Left lung (tissue), 10 donors: ENCODE data around the gene EVPL. TPM values are rescaled to one million over a fixed set of nuclear protein-coding genes. Genes with fewer than 3 reads are reported as not detected.
"Not testable (repeated sequence)": the region's sequence is repeated elsewhere in the genome, so short reads cannot be mapped to it uniquely, and the experiment has no call there.

Source experiments
- ATAC-seq: fragments of 200-7000 bp; cut with Tn5 transposase; one replicate; pipeline ENCODE4 v1.9.1; 2020; ENCODE audit warnings: moderate library complexity
- DNase-seq, 4 donors: peaks; one replicate each; pipeline ENCODE4 v3.0.0-alpha.2; 2013 to 2020
- H3K27ac ChIP-seq, 2 donors: fragments of 200-600 bp; sonication (generic) in 1 of 2; one replicate each; pipeline versions ENCODE4 v1.5.0 to v1.8.0; 2020 to 2021
- H3K27me3 ChIP-seq, 2 donors: fragments of 200-600 bp; sonication (generic) in 1 of 2; one replicate each; pipeline versions ENCODE4 v1.5.0 to v1.8.0; 2020 to 2021
- H3K36me3 ChIP-seq, 2 donors: fragments of 200-600 bp; sonication (generic) in 1 of 2; one replicate each; pipeline versions ENCODE4 v1.5.0 to v1.8.0; 2020 to 2021
- H3K4me1 ChIP-seq, 2 donors: fragments of 200-600 bp; one replicate each; pipeline ENCODE4 v1.8.0; 2021
- H3K4me3 ChIP-seq, 2 donors: fragments of 200-600 bp; sonication (generic) in 1 of 2; one replicate each; pipeline versions ENCODE4 v1.5.0 to v1.8.0; 2020 to 2021; ENCODE audit warnings: mild to moderate bottlenecking in 1 of 2
- H3K9me3 ChIP-seq, 2 donors: fragments of 200-600 bp; sonication (generic) in 1 of 2; one replicate each; pipeline versions ENCODE4 v1.5.0 to v1.8.0; 2020 to 2021
- CTCF ChIP-seq, 2 donors: fragments of 200-600 bp; sonication (generic) in 1 of 2; IDR thresholded peaks; one replicate each; pipeline versions ENCODE4 v1.5.0 to v1.8.0; 2021; ENCODE audit warnings: antibody characterized with exemption in 2 of 2
- intact Hi-C, 2 donors: fragments of 100-400 bp; cut with DNase I; formaldehyde crosslinking; loops; one replicate each; pipeline versions ENCODE4 v1.11.2 to v1.14.2; 2022
- polyA plus RNA-seq, 6 donors: library from polyadenylated mRNA; unstranded; fragments of 120-200 nt; gene quantifications; one replicate each; pipeline ENCODE4 v1.2.1, GENCODE V29; 2013; ENCODE audit not compliant: insufficient read length in 6 of 6
- total RNA-seq, 2 donors: library from RNA; stranded (reverse); fragmentation: NEBNext Ultra II Directional; extraction: Animal tissue kit (Norgen Biotek cat#: 25700); gene quantifications; one replicate each; pipeline ENCODE4 v1.2.1, GENCODE V29; 2021
- donor health status: DM: no; HTN: yes; CAD: no.
- donor health status: DM: no; HTN: no; CAD: no.

Gene EVPL
- total and polyA plus RNA-seq, 8 donors, result 23.3 to 53.1 (median 43.9) TPM

GRCh38 chr17:75970626-75971025 lies 56.5 kb downstream of the EVPL start:
- DNase-seq, result no peak
- Histone ChIP-seq H3K36me3 (peaks cover 0 to 61% of the 10 kb centered on the region in 2 donors), H3K9me3 (no peaks in the 10 kb centered on the region), H3K4me3 (no peak overlapping the region), H3K4me1 (peaks cover 4 to 42% of the 10 kb centered on the region in 2 donors), H3K27me3 (no peaks in the 10 kb centered on the region), H3K27ac (peak overlapping the region in 1 of 2 donors; percentile 90)
- no peak for ATAC-seq
- TF ChIP-seq CTCF (IDR thresholded peaks at IDR 0.05), result no peak
- intact Hi-C loops, result no loop called here

GRCh38 chr17:75970011-75970523 lies 57.0 kb downstream of the EVPL start:
- H3K36me3 ChIP-seq, result peaks cover 0 to 61% of the 10 kb centered on the region in 2 donors
- peak overlapping the region in 1 of 2 donors; percentile 90 for H3K27ac ChIP-seq
- DNase-seq, result no peak
- H3K9me3 ChIP-seq, result no peaks in the 10 kb centered on the region
- TF ChIP-seq CTCF (IDR thresholded peaks at IDR 0.05), result no peak
- H3K4me3 ChIP-seq, result peak overlapping the region in 1 of 2 donors; percentile 6
- ATAC-seq, result no peak
- no peaks in the 10 kb centered on the region for H3K27me3 ChIP-seq
- intact Hi-C loops, result no loop called here
- peaks cover 0 to 36% of the 10 kb centered on the region in 2 donors for H3K4me1 ChIP-seq

GRCh38 chr17:75969044-75969443 lies 58.1 kb downstream of the EVPL start:
- H3K27me3 ChIP-seq, H3K9me3 ChIP-seq, ATAC-seq, intact Hi-C loops, DNase-seq, H3K4me3 ChIP-seq: not testable (repeated sequence)
- Histone ChIP-seq H3K4me1 (peaks cover 0 to 35% of the 10 kb centered on the region in 2 donors), H3K27ac (peak overlapping the region in 1 of 2 donors; percentile 90), H3K36me3 (peaks cover 0 to 56% of the 10 kb centered on the region in 2 donors)

- no peaks in the 10 kb centered on the region for H3K27me3 ChIP-seq
- no peak for TF ChIP-seq CTCF (IDR thresholded peaks at IDR 0.05)
- H3K9me3 ChIP-seq, result no peaks in the 10 kb centered on the region
- H3K36me3 ChIP-seq, result peaks cover 0 to 34% of the 10 kb centered on the region in 2 donors
- H3K27ac ChIP-seq, result no peak overlapping the region
- peaks cover 0 to 33% of the 10 kb centered on the region in 2 donors for H3K4me1 ChIP-seq
- H3K4me3 ChIP-seq, result no peak overlapping the region
- intact Hi-C loops, result no loop called here
- no peak for ATAC-seq
- no peak for DNase-seq
These were observed 61.6 kb downstream of the EVPL start for GRCh38 chr17:75965468-75965867.

- H3K9me3 ChIP-seq, result no peaks in the 10 kb centered on the region
- ATAC-seq (no peak), DNase-seq (no peak)
- intact Hi-C loops, result no loop called here
- TF ChIP-seq CTCF (IDR thresholded peaks at IDR 0.05), result no peak
- peaks cover 0 to 22% of the 10 kb centered on the region in 2 donors for H3K4me1 ChIP-seq
- no peaks in the 10 kb centered on the region for H3K27me3 ChIP-seq
- H3K4me3 ChIP-seq, result no peak overlapping the region
- H3K36me3 ChIP-seq, result peaks cover 0 to 50% of the 10 kb centered on the region in 2 donors
- H3K27ac ChIP-seq, result no peak overlapping the region
These were observed 67.1 kb downstream of the EVPL start for GRCh38 chr17:75959839-75960511.
